Measurements from ENCODE around the gene ZNF528. TPM values are rescaled to one million over a fixed set of nuclear protein-coding genes. Genes with fewer than 3 reads are reported as not detected.

The ZNF528 gene
- polyA plus RNA-seq (2012; rRNA removed): 14.0 and 26.5 TPM in 2 replicates
- polyA plus RNA-seq (2012; cell fraction: cytosol; rRNA removed): 14.0 and 15.2 TPM in 2 replicates
- 43.5 and 81.3 TPM in 2 replicates for polyA plus RNA-seq (2012; cell fraction: nucleus; rRNA removed)

- no peaks in the 10 kb centered on the region for H3K27me3 ChIP-seq (ENCODE audit: insufficient read depth)
- H3K9me2 ChIP-seq: no peaks in the 10 kb centered on the region
- H3K9ac ChIP-seq: peak within 1 kb of the TSS; percentile 64
- peak within 1 kb of the TSS; percentile 92 for H2AFZ ChIP-seq (ENCODE audit: low read depth)
- peak; percentile 95 for DNase-seq
- ChIA-PET POLR2A (interaction anchor here (0.8 to 1.7 kb wide), 3 partner anchors 10 to 28 kb away, joined by 3 to 4 read pairs (median 4); partner anchors contain the start of gene ZNF880), CTCF (interaction anchor here (1.6 kb wide), 1 partner anchor 10 kb away, joined by 3 read pairs; no protein-coding TSS in a partner anchor)
- no peaks in the 10 kb centered on the region for H3K79me2 ChIP-seq (ENCODE audit: insufficient read depth)
- H3K27ac ChIP-seq (ENCODE audit: low read depth in 2 of 2, low read length in 1 of 2): peak within 1 kb of the TSS; percentile 50 to 84
- H3K4me2 ChIP-seq: peak within 1 kb of the TSS; percentile 75
- TF ChIP-seq, protein P1, sequence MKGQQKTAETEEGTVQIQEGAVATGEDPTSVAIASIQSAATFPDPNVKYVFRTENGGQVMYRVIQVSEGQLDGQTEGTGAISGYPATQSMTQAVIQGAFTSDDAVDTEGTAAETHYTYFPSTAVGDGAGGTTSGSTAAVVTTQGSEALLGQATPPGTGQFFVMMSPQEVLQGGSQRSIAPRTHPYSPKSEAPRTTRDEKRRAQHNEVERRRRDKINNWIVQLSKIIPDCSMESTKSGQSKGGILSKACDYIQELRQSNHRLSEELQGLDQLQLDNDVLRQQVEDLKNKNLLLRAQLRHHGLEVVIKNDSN (IDR thresholded peaks at IDR 0.05; ENCODE audit: borderline replicate concordance, low read depth): no peak
- TF ChIP-seq RAD21 (IDR thresholded peaks at IDR 0.05; ENCODE audit: low read length) (no peak), JUND (IDR thresholded peaks at IDR 0.05) (no peak), TAF1 (IDR thresholded peaks at IDR 0.05; ENCODE audit: borderline replicate concordance, low read depth, low read length) (peak; percentile 72; the same call in 1 of the 2 replicates), FOSL2 (IDR thresholded peaks at IDR 0.05; ENCODE audit: borderline replicate concordance, low read depth) (no peak), GABPA (IDR thresholded peaks at IDR 0.05; ENCODE audit: low read depth) (peak; percentile 94), MXI1 (IDR thresholded peaks at IDR 0.05; ENCODE audit: low read depth, low read length) (peak; percentile 78), CHD2 (IDR thresholded peaks at IDR 0.05; ENCODE audit: low read length, partially characterized antibody) (peak; percentile 80), TCF12 (IDR thresholded peaks at IDR 0.05) (peak; percentile 10; the same call in 1 of the 2 replicates), POLR2AphosphoS5 (IDR thresholded peaks at IDR 0.05; ENCODE audit: low read depth, low read length) (peak; percentile 94), SIN3A (IDR thresholded peaks at IDR 0.05; ENCODE audit: borderline replicate concordance, low read depth, low read length) (no peak), NRF1 (IDR thresholded peaks at IDR 0.05; ENCODE audit: low read depth, low read length) (peak; percentile 61), ELF1 (IDR thresholded peaks at IDR 0.05) (peak; percentile 99)
- TF ChIP-seq, protein P2, sequence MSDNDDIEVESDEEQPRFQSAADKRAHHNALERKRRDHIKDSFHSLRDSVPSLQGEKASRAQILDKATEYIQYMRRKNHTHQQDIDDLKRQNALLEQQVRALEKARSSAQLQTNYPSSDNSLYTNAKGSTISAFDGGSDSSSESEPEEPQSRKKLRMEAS (IDR thresholded peaks at IDR 0.05; ENCODE audit: low read depth): peak; percentile 46
- H3K4me1 ChIP-seq (ENCODE audit: control insufficient read depth in 1 of 2, insufficient read depth in 2 of 2, low read depth in 1 of 2, low read length in 1 of 2): peaks cover 0 to 5% of the 10 kb centered on the region in 2 experiments; a peak in 1 of 4 replicates
- WGBS (ENCODE audit: low lambda C conversion rate): 10% methylated on average over 25 of the region's 36 CpGs
- H3K9me3 ChIP-seq: 0 out of 2 replicates have a peak, but pooled peaks cover 4% of the 10 kb centered on the region
- peak within 1 kb of the TSS; percentile 69 to 74 for H3K4me3 ChIP-seq (ENCODE audit: low read depth in 2 of 2, low read length in 1 of 2)
- no peaks in the 10 kb centered on the region for H4K20me1 ChIP-seq (ENCODE audit: insufficient read depth)
- no peaks in the 10 kb centered on the region for H3F3A ChIP-seq (replicated peaks; ENCODE audit: insufficient read depth)
- H3K36me3 ChIP-seq (replicated peaks in 1 of 2; ENCODE audit: control insufficient read depth in 1 of 2, insufficient read depth in 2 of 2, low read length in 1 of 2): peaks cover 19 to 28% of the 10 kb centered on the region in 2 experiments
These were observed at the start of gene ZNF528 for GRCh38 chr19:52397310-52398080. ZNF528 (plus strand) TSS chr19:52397849; CDS start chr19:52402014, 4,165 bp downstream.

DNA sequence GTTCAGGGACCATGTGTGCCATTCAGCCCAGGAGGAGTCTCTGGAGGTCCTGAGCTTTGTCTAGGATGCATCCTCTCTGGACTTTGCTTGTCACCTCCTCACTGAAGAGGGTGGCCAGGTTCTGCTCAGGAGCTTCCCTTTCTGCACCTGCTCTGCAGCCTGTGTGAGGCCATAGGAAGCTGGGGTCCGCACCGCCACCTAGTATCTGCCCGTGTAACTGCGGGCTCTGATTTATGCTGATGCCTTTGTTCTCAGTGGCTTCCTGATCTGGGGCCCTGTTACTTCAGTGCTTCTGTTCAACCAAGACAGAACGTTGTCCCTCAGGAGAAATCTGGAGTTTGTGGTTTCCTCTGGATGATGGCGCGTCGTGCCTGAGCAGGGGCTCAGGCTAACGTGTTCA lies 46.1 kb upstream of the ZNF528 start:
- no peaks in the 10 kb centered on the region for H3F3A ChIP-seq (replicated peaks; ENCODE audit: insufficient read depth)
- no peaks in the 10 kb centered on the region for H3K79me2 ChIP-seq (ENCODE audit: insufficient read depth)
- WGBS (ENCODE audit: low lambda C conversion rate): 74% methylated on average over 8 of the region's 9 CpGs
- H2AFZ ChIP-seq (ENCODE audit: low read depth): no peak overlapping the region
- POLR2A ChIA-PET: no interaction called here
- no peaks in the 10 kb centered on the region for H3K9me2 ChIP-seq
- H3K27ac ChIP-seq (ENCODE audit: low read depth in 2 of 2, low read length in 1 of 2): no peak overlapping the region
- no peaks in the 10 kb centered on the region for H3K4me1 ChIP-seq (ENCODE audit: control insufficient read depth in 1 of 2, insufficient read depth in 2 of 2, low read depth in 1 of 2, low read length in 1 of 2)
- peaks cover 14 to 37% of the 10 kb centered on the region in 2 experiments for H3K36me3 ChIP-seq (replicated peaks in 1 of 2; ENCODE audit: control insufficient read depth in 1 of 2, insufficient read depth in 2 of 2, low read length in 1 of 2)
- no peaks in the 10 kb centered on the region for H4K20me1 ChIP-seq (ENCODE audit: insufficient read depth)
- H3K27me3 ChIP-seq (ENCODE audit: insufficient read depth): no peaks in the 10 kb centered on the region
- CTCF ChIA-PET: interaction anchor here (0.9 kb wide), 1 partner anchor 395 kb away, joined by 3 read pairs; no protein-coding TSS in a partner anchor
- TF ChIP-seq MXI1 (IDR thresholded peaks at IDR 0.05; ENCODE audit: low read depth, low read length) (no peak), GABPA (IDR thresholded peaks at IDR 0.05; ENCODE audit: low read depth) (no peak), TCF12 (IDR thresholded peaks at IDR 0.05) (no peak), RCOR1 (IDR thresholded peaks at IDR 0.05; ENCODE audit: low read length) (no peak), REST (IDR thresholded peaks at IDR 0.05; ENCODE audit: low read depth, low read length) (no peak), RAD21 (IDR thresholded peaks at IDR 0.05; ENCODE audit: low read length) (no peak), RXRA (IDR thresholded peaks at IDR 0.05; ENCODE audit: borderline replicate concordance, low read depth) (no peak), RFX5 (IDR thresholded peaks at IDR 0.05; ENCODE audit: low read length) (no peak)
- TF ChIP-seq, protein P1 (IDR thresholded peaks at IDR 0.05; ENCODE audit: borderline replicate concordance, low read depth): no peak
- TF ChIP-seq, protein P2 (IDR thresholded peaks at IDR 0.05; ENCODE audit: low read depth): no peak
- H3K9ac ChIP-seq: no peak overlapping the region
- H3K4me3 ChIP-seq (ENCODE audit: low read depth in 2 of 2, low read length in 1 of 2): no peak overlapping the region
- H3K4me2 ChIP-seq: no peak overlapping the region
- no peaks in the 10 kb centered on the region for H3K9me3 ChIP-seq
- DNase-seq: peak; percentile 34
